ENCODE results near the gene SMC6. TPM values are rescaled to one million over a fixed set of nuclear protein-coding genes. Genes with fewer than 3 reads are reported as not detected.

SMC6 gene
- total RNA-seq, 3 donors from 2014 or later, result 18.2 to 20.7 (median 18.2) TPM

- Mint-ChIP-seq H3K9me3 (no peaks in the 10 kb centered on the region), H3K27me3 (ENCODE audit: low read depth) (no peaks in the 10 kb centered on the region), H3K4me1 (ENCODE audit: low read depth) (peaks cover 31% of the 10 kb centered on the region), H3K4me3 (peak overlapping the region; percentile 96), H3K36me3 (ENCODE audit: insufficient read depth) (no peaks in the 10 kb centered on the region)
- ATAC-seq (peak; percentile 67 to 75), DNase-seq (peak; percentile 25)
Observed at GRCh38 chr2:17752892-17753802, 463 bp downstream of the SMC6 start.

GRCh38 chr2:17752246-17752645, 1.4 kb downstream of the SMC6 start:
- peak overlapping the region; percentile 96 for H3K4me3 Mint-ChIP-seq
- ATAC-seq (no peak), DNase-seq (no peak)
- peaks cover 4% of the 10 kb centered on the region for H3K36me3 Mint-ChIP-seq (ENCODE audit: insufficient read depth)
- H3K4me1 Mint-ChIP-seq (ENCODE audit: low read depth), result peaks cover 31% of the 10 kb centered on the region
- no peaks in the 10 kb centered on the region for H3K9me3 Mint-ChIP-seq
- H3K27me3 Mint-ChIP-seq (ENCODE audit: low read depth), result no peaks in the 10 kb centered on the region

GRCh38 chr2:17749753-17750438, 3.7 kb downstream of the SMC6 start:
- no peak overlapping the region for H3K4me3 Mint-ChIP-seq
- peaks cover 31% of the 10 kb centered on the region for H3K4me1 Mint-ChIP-seq (ENCODE audit: low read depth)

GRCh38 chr2:17748745-17749144, 4.9 kb downstream of the SMC6 start:
- Mint-ChIP-seq H3K4me1 (ENCODE audit: low read depth) (peaks cover 25% of the 10 kb centered on the region), H3K9me3 (no peaks in the 10 kb centered on the region), H3K27me3 (ENCODE audit: low read depth) (no peaks in the 10 kb centered on the region), H3K4me3 (no peak overlapping the region), H3K36me3 (ENCODE audit: insufficient read depth) (peaks cover 12% of the 10 kb centered on the region)
- ATAC-seq (no peak), DNase-seq (no peak)

More at GRCh38 chr2:17749753-17750438, 3.7 kb downstream of the SMC6 start:
- Mint-ChIP-seq H3K9me3 (no peaks in the 10 kb centered on the region), H3K27me3 (ENCODE audit: low read depth) (no peaks in the 10 kb centered on the region), H3K36me3 (ENCODE audit: insufficient read depth) (peaks cover 8% of the 10 kb centered on the region)
- DNase-seq (no peak), ATAC-seq (no peak)

GRCh38 chr2:17747684-17748452, 5.7 kb downstream of the SMC6 start:
- no peak overlapping the region for H3K4me3 Mint-ChIP-seq
- peaks cover 22% of the 10 kb centered on the region for H3K4me1 Mint-ChIP-seq (ENCODE audit: low read depth)
- no peaks in the 10 kb centered on the region for H3K27me3 Mint-ChIP-seq (ENCODE audit: low read depth)
- ATAC-seq (no peak), DNase-seq (no peak)
- peaks cover 16% of the 10 kb centered on the region for H3K36me3 Mint-ChIP-seq (ENCODE audit: insufficient read depth)
- H3K9me3 Mint-ChIP-seq, result no peaks in the 10 kb centered on the region

- ATAC-seq, result no peak
- H3K36me3 Mint-ChIP-seq (ENCODE audit: insufficient read depth), result peaks cover 41% of the 10 kb centered on the region
Observed at GRCh38 chr2:17740203-17740602, 13.4 kb downstream of the SMC6 start.

GRCh38 chr2:17736989-17737388, 16.6 kb downstream of the SMC6 start:
- Mint-ChIP-seq H3K4me3 (no peak overlapping the region), H3K9me3 (no peaks in the 10 kb centered on the region), H3K36me3 (ENCODE audit: insufficient read depth) (peaks cover 38% of the 10 kb centered on the region), H3K27me3 (ENCODE audit: low read depth) (no peaks in the 10 kb centered on the region), H3K4me1 (ENCODE audit: low read depth) (peaks cover 2% of the 10 kb centered on the region)
- ATAC-seq (no peak), DNase-seq (no peak)

More at GRCh38 chr2:17740203-17740602, 13.4 kb downstream of the SMC6 start:
- Mint-ChIP-seq H3K9me3 (no peaks in the 10 kb centered on the region), H3K4me1 (ENCODE audit: low read depth) (peaks cover 2% of the 10 kb centered on the region), H3K27me3 (ENCODE audit: low read depth) (no peaks in the 10 kb centered on the region), H3K4me3 (no peak overlapping the region)
- no peak for DNase-seq

- H3K36me3 Mint-ChIP-seq (ENCODE audit: insufficient read depth), result peaks cover 40% of the 10 kb centered on the region
- H3K27me3 Mint-ChIP-seq (ENCODE audit: low read depth), result no peaks in the 10 kb centered on the region
- H3K9me3 Mint-ChIP-seq, result no peaks in the 10 kb centered on the region
- no peak for DNase-seq
- H3K4me3 Mint-ChIP-seq, result no peak overlapping the region
- no peak for ATAC-seq
- peaks cover 2% of the 10 kb centered on the region for H3K4me1 Mint-ChIP-seq (ENCODE audit: low read depth)
Observed at GRCh38 chr2:17735864-17736263, 17.7 kb downstream of the SMC6 start.

GRCh38 chr2:17733599-17733998, 20.0 kb downstream of the SMC6 start:
- ATAC-seq (no peak), DNase-seq (no peak)
- no peak overlapping the region for H3K4me3 Mint-ChIP-seq
- H3K36me3 Mint-ChIP-seq (ENCODE audit: insufficient read depth), result peaks cover 31% of the 10 kb centered on the region
- H3K9me3 Mint-ChIP-seq, result no peaks in the 10 kb centered on the region
- H3K27me3 Mint-ChIP-seq (ENCODE audit: low read depth), result no peaks in the 10 kb centered on the region
- H3K4me1 Mint-ChIP-seq (ENCODE audit: low read depth), result no peaks in the 10 kb centered on the region

GRCh38 chr2:17729880-17730279, 23.7 kb downstream of the SMC6 start:
- no peaks in the 10 kb centered on the region for H3K4me1 Mint-ChIP-seq (ENCODE audit: low read depth)
- H3K4me3 Mint-ChIP-seq, result no peak overlapping the region
- ATAC-seq (no peak), DNase-seq (no peak)
- H3K9me3 Mint-ChIP-seq, result no peaks in the 10 kb centered on the region
- no peaks in the 10 kb centered on the region for H3K27me3 Mint-ChIP-seq (ENCODE audit: low read depth)
- H3K36me3 Mint-ChIP-seq (ENCODE audit: insufficient read depth), result peaks cover 23% of the 10 kb centered on the region

- ATAC-seq (no peak), DNase-seq (no peak)
- H3K9me3 Mint-ChIP-seq, result no peaks in the 10 kb centered on the region
- H3K4me1 Mint-ChIP-seq (ENCODE audit: low read depth), result no peaks in the 10 kb centered on the region
- no peaks in the 10 kb centered on the region for H3K27me3 Mint-ChIP-seq (ENCODE audit: low read depth)
- H3K36me3 Mint-ChIP-seq (ENCODE audit: insufficient read depth), result peaks cover 19% of the 10 kb centered on the region
- H3K4me3 Mint-ChIP-seq, result no peak overlapping the region
Observed at GRCh38 chr2:17728210-17728609, 25.4 kb downstream of the SMC6 start.

GRCh38 chr2:17719562-17720371, 33.8 kb downstream of the SMC6 start:
- H3K4me1 Mint-ChIP-seq (ENCODE audit: low read depth), result no peaks in the 10 kb centered on the region

GRCh38 chr2:17718689-17719088, 34.9 kb downstream of the SMC6 start:
- H3K4me3 Mint-ChIP-seq, result no peak overlapping the region
- H3K36me3 Mint-ChIP-seq (ENCODE audit: insufficient read depth), result peaks cover 22% of the 10 kb centered on the region
- no peak for DNase-seq
- no peaks in the 10 kb centered on the region for H3K4me1 Mint-ChIP-seq (ENCODE audit: low read depth)
- H3K27me3 Mint-ChIP-seq (ENCODE audit: low read depth), result no peaks in the 10 kb centered on the region
- ATAC-seq, result no peak
- no peaks in the 10 kb centered on the region for H3K9me3 Mint-ChIP-seq

More at GRCh38 chr2:17719562-17720371, 33.8 kb downstream of the SMC6 start:
- H3K36me3 Mint-ChIP-seq (ENCODE audit: insufficient read depth), result peaks cover 15% of the 10 kb centered on the region
- no peak for DNase-seq
- H3K27me3 Mint-ChIP-seq (ENCODE audit: low read depth), result no peaks in the 10 kb centered on the region
- no peak for ATAC-seq
- H3K9me3 Mint-ChIP-seq, result no peaks in the 10 kb centered on the region
- H3K4me3 Mint-ChIP-seq, result no peak overlapping the region
